Measurements from ENCODE around the gene RUNX1.

RUNX1 gene

GRCh38 chr21:35079181-35079580 lies 30.1 kb upstream of the RUNX1 start:
- Histone ChIP-seq H3K27me3 (ENCODE audit: low read depth, low read length) (no peaks in the 10 kb centered on the region), H2AFZ (ENCODE audit: low read depth, low read length) (no peak overlapping the region), H3K9me3 (ENCODE audit: insufficient read depth, low read length) (peaks cover 3% of the 10 kb centered on the region; the same call in 1 of the 2 replicates), H4K20me1 (ENCODE audit: insufficient read depth, low read length) (no peaks in the 10 kb centered on the region), H3K27ac (ENCODE audit: low read length) (no peak overlapping the region), H3K4me2 (ENCODE audit: low read length) (no peak overlapping the region), H3K9ac (ENCODE audit: low read length) (no peak overlapping the region), H3K79me2 (ENCODE audit: low read length) (no peaks in the 10 kb centered on the region), H3K4me1 (ENCODE audit: low read length) (peaks cover 12% of the 10 kb centered on the region), H3K4me3 (ENCODE audit: low read length) (no peak overlapping the region), H3K36me3 (replicated peaks; ENCODE audit: low read depth, low read length) (peaks cover 2% of the 10 kb centered on the region)
- no peak for TF ChIP-seq EZH2phosphoT487 (IDR thresholded peaks at IDR 0.05; ENCODE audit: low read depth)
- no peak for TF ChIP-seq CTCF (IDR thresholded peaks at IDR 0.05; ENCODE audit: low read depth, low read length)

GRCh38 chr21:35077975-35078374 lies 28.9 kb upstream of the RUNX1 start:
- Histone ChIP-seq H3K4me3 (ENCODE audit: low read length) (no peak overlapping the region), H3K27me3 (ENCODE audit: low read depth, low read length) (no peaks in the 10 kb centered on the region)

GRCh38 chr21:35077466-35077865 lies 28.4 kb upstream of the RUNX1 start:
- TF ChIP-seq CTCF (IDR thresholded peaks at IDR 0.05; ENCODE audit: low read depth, low read length) (no peak), EZH2phosphoT487 (IDR thresholded peaks at IDR 0.05; ENCODE audit: low read depth) (no peak)
- Histone ChIP-seq H3K4me1 (ENCODE audit: low read length) (peaks cover 12% of the 10 kb centered on the region), H3K27me3 (ENCODE audit: low read depth, low read length) (no peaks in the 10 kb centered on the region), H3K4me3 (ENCODE audit: low read length) (no peak overlapping the region), H4K20me1 (ENCODE audit: insufficient read depth, low read length) (no peaks in the 10 kb centered on the region), H3K79me2 (ENCODE audit: low read length) (no peaks in the 10 kb centered on the region), H3K36me3 (replicated peaks; ENCODE audit: low read depth, low read length) (peaks cover 5% of the 10 kb centered on the region), H3K27ac (ENCODE audit: low read length) (no peak overlapping the region), H3K4me2 (ENCODE audit: low read length) (no peak overlapping the region), H2AFZ (ENCODE audit: low read depth, low read length) (no peak overlapping the region), H3K9me3 (ENCODE audit: insufficient read depth, low read length) (peaks cover 5% of the 10 kb centered on the region; the same call in 1 of the 2 replicates), H3K9ac (ENCODE audit: low read length) (no peak overlapping the region)

More at GRCh38 chr21:35077975-35078374, 28.9 kb upstream of the RUNX1 start:
- peaks cover 5% of the 10 kb centered on the region; the same call in 1 of the 2 replicates for H3K9me3 ChIP-seq (ENCODE audit: insufficient read depth, low read length)
- no peaks in the 10 kb centered on the region for H4K20me1 ChIP-seq (ENCODE audit: insufficient read depth, low read length)
- no peak overlapping the region for H2AFZ ChIP-seq (ENCODE audit: low read depth, low read length)
- no peak overlapping the region for H3K27ac ChIP-seq (ENCODE audit: low read length)
- H3K79me2 ChIP-seq (ENCODE audit: low read length): no peaks in the 10 kb centered on the region
- H3K9ac ChIP-seq (ENCODE audit: low read length): no peak overlapping the region
- peaks cover 5% of the 10 kb centered on the region for H3K36me3 ChIP-seq (replicated peaks; ENCODE audit: low read depth, low read length)
- H3K4me1 ChIP-seq (ENCODE audit: low read length): peaks cover 12% of the 10 kb centered on the region
- H3K4me2 ChIP-seq (ENCODE audit: low read length): no peak overlapping the region
- TF ChIP-seq CTCF (IDR thresholded peaks at IDR 0.05; ENCODE audit: low read depth, low read length) (no peak), EZH2phosphoT487 (IDR thresholded peaks at IDR 0.05; ENCODE audit: low read depth) (no peak)

GRCh38 chr21:35075546-35075945 lies 26.4 kb upstream of the RUNX1 start:
- H3K36me3 ChIP-seq (replicated peaks; ENCODE audit: low read depth, low read length): peaks cover 5% of the 10 kb centered on the region
- no peak overlapping the region for H3K27ac ChIP-seq (ENCODE audit: low read length)
- no peaks in the 10 kb centered on the region for H4K20me1 ChIP-seq (ENCODE audit: insufficient read depth, low read length)
- TF ChIP-seq EZH2phosphoT487 (IDR thresholded peaks at IDR 0.05; ENCODE audit: low read depth): no peak
- no peak for TF ChIP-seq CTCF (IDR thresholded peaks at IDR 0.05; ENCODE audit: low read depth, low read length)
- peak overlapping the region; percentile 36 for H3K4me2 ChIP-seq (ENCODE audit: low read length)
- no peaks in the 10 kb centered on the region for H3K79me2 ChIP-seq (ENCODE audit: low read length)
- H3K9me3 ChIP-seq (ENCODE audit: insufficient read depth, low read length): peaks cover 5% of the 10 kb centered on the region; the same call in 1 of the 2 replicates
- no peak overlapping the region for H3K4me3 ChIP-seq (ENCODE audit: low read length)
- no peak overlapping the region for H3K9ac ChIP-seq (ENCODE audit: low read length)
- H2AFZ ChIP-seq (ENCODE audit: low read depth, low read length): no peak overlapping the region
- no peaks in the 10 kb centered on the region for H3K27me3 ChIP-seq (ENCODE audit: low read depth, low read length)
- H3K4me1 ChIP-seq (ENCODE audit: low read length): peaks cover 26% of the 10 kb centered on the region
